RPMI7951 (cell line): ENCODE results near the gene TSPAN32. TPM values are rescaled to one million over a fixed set of nuclear protein-coding genes. Genes with fewer than 3 reads are reported as not detected.
"Not testable (repeated sequence)": the region's sequence is repeated elsewhere in the genome, so short reads cannot be mapped to it uniquely, and the experiment has no call there.

Source experiments
- DNase-seq: peaks from one replicate; pipeline ENCODE4 v3.0.0-alpha.2; 2012; ENCODE audit warnings: low read depth
- total RNA-seq: library from RNA; depleted of rRNA; stranded (reverse); fragments of >200 nt; shearing (Covaris generic); gene quantifications from 2 replicates; pipeline ENCODE4 v1.2.3, GENCODE V29; 2014

The TSPAN32 gene
- total RNA-seq, 1 experiment from 2014 or later = 0.72 TPM

DNA sequence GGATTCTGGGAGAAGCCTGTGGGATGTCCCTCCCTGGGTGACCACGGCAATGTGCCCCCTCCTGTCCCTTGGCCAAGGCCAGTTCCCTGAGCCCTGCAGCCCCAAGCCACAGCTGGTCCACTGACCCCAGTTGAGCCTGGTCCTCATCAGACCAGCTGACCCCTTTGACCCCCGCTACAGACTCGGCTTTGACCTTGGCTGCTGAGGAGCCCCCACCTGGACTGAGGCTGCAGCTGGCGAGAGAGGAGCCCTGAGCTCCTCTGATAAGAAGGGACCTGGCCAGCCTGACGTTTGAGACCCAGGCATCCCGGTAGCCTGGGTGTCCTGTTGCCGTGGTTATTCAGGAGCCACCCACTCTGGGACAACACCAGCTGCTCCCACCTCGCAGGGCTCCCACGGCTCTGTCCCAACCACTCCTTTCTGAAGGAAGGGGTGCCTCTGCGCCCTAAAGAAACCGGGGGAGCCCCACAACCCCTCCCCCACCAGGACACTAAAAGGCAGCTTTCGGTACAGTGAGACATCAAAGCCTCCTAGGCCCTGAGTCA lies 34.4 kb upstream of the TSPAN32 start:
- DNase-seq = no peak

DNA sequence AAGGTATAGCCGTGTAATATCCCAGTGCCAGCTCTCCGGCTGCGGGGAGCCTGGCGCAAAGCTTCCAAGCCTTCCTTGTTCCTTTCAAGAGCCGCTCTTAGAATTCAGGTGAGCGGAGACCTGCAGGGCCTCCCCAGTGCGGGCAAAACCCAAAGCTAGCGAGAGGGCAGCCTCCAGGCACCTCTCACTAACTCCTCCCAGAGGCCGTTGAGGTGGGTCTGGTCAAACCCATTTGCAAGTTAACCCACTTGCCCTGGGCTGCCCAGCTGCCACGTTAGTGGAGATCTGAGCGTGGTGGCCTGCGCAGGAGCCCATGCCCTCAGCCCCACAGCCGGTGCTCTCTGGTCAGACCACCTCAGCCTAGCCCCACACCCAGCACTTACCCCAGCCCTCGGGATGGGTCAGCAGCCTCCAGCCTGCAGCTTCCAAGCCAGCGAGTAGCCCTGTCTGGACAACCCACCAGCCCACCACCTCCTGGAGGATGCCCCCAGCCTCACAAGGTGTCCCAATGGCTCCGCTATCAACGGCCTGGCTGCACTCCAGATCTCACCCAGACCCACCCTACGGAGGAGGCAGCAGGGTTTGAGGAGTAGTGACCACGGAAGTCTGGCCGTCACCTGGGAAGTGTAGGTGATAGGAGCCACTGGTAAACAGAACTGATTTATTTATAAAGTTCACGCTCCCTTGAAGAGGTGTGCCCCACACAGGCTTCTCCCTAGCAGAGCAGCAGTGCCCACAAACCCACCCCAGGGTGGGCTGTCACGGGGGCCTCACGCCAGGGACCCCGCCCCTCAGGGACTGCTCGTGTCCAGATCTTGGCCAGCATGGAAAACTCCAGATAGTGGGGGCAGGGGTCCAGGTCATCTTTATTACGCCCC lies 33.7 kb upstream of the TSPAN32 start:
- DNase-seq = no peak

DNA sequence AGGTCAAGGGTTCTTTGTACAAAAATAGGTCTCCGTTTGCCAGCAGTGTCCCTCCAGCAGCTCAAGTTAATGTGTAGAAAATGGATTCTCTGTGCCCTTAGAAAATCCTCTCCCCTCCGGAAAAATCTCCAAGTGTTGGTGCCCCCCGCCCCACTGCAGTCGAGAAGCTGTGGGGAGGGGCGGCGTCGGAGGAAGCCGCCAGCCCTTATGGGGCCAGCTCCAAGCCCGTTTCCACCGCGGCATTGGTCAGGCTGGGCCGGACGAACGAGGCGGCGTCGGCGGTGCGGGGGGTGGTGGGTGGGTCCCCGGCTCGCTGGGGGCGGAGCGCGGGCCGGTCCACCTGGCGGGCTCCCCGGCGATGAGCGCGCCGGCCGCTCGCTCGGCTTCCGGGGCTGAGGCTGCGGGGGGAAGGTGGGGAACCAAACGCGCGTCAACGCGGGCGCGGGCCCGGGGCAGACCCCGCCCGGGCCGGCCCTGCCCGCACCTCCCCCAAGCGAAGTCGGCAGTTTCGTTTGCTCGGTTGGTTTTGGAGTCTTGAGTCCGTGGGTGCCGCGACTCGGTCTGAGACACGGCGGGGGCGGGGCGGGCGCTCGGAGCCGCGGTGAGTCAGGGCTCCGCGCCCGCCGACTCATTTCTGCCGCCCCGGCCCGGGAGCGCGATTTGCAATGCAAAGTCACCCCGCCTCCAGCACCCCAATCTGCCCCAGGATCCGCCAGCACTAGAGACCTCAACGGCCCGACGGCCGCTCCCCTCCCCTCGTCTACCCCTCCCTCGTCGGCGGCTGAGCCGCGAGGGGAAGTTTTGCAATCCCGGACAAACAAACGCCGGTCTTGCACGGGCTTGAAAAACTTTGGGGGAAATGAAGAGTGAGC lies 32.8 kb upstream of the TSPAN32 start:
- DNase-seq = no peak

DNA sequence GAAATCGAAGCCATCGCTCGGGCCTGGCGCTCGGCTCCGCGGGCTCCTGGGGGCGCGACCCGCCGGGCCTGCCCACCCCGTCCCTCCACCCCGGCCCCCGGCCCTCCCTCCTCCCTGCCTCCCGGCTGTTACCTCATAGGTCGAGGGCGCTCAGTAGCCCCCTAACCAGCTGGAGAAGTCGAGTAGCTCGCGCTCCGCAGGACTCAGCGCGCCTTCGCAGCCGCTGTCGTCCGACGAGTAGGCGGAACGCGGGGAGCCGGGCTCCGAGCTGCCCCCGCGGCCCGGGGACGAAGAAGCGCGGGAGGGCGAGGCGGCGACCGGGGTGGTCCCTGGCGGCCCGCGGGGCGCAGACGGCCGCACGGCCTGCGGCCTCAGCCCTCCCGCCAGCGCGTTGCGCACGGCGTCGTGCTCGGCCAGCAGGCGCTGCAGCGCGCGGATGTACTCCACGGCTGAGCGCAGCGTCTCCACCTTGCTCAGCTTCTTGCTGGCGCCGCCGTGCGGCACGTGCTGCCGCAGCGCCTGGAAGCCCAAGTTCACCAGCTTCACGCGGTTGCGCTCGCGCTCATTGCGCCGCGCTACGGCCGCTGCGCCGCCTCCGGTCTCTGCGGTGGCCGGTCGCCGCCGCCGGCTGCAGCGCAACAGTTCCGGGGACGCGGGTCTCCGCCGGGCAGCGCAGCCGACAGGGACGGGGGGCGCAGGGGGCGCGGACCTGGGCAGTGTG lies 32.1 kb upstream of the TSPAN32 start:
- DNase-seq = peak; percentile 24

GRCh38 chr11:2270322-2271076 lies 31.3 kb upstream of the TSPAN32 start, which contains the start of gene ASCL2:
TSS of gene ASCL2 (minus strand) at chr11:2270588. CDS start at chr11:2270332, 256 bp downstream.
- no peak for DNase-seq

GRCh38 chr11:2271077-2271326 lies 30.8 kb upstream of the TSPAN32 start:
- no peak for DNase-seq

GRCh38 chr11:2271327-2272227 lies 30.2 kb upstream of the TSPAN32 start:
- no peak for DNase-seq

DNA sequence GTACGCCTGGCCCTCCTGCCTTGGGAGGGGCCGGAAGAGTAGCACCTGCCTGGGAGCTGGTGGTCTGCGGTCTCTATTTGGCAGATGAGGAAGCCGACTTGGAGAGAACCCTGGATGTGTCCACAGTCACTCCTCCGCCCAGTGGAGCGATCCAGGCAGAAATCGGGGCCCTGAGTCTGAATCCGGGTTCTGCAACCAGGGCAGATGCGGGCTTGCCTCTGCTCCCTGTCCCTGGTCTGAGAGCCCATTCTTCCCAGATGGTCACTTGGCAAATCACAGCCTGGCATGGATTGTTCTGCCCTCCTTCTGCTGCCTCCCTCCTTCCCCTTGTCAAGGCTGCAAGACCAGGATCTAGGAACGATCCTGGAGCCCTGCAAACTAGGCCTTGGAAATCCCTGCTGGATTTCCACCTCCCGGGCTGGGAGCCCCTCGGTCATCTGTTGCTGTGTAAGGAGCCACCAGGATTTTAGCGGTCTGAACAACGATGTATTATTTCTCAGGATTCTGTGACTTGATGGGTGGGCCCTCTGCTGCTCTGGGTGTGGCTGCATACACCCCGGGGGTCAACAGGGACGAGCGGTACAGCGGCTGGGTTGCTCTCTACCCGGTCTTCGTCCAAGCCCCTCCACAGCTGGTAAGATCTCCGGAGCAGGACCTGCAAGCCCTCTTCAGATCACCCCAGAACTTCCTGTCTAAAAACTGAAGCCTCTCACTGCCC lies 29.4 kb upstream of the TSPAN32 start:
- no peak for DNase-seq

GRCh38 chr11:2272946-2273280 lies 28.9 kb upstream of the TSPAN32 start:
- no peak for DNase-seq

DNA sequence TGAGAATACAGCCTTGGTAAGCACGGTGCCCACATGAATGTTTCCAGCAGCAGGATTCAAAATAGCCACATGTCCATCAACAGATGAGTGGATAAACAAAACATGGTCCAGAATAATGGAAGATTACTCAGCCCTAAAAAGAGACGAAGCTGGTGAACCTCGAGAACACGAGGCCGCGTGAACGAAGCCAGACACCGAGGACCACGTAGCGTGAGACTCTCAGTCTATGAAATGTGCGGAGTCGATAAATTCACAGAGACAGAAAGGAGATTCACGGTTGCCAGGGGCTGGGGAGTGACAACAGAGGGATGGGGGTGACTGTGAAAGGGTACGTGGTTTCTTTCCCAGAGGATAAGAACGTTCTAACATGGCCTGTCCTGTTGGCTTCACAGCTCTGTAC lies 28.5 kb upstream of the TSPAN32 start:
- no peak for DNase-seq

DNA sequence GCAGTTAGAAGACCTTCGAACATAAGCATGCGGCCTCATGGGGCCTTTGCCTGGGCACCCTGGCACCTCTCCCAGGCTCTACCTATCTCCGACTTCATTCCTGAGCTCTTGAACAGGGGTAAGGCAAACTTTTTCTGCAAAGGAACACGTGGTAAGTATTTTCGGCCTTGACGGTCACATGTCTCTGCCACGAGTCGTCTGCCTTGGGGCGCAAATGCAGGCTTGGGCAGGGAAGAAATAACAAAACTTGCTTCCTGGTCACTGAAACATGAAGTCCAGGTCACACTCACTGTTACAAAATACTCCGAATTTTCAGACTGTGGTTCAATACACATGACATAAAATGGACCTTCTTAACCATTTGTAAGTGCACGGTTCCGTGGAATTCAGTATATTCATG lies 28.0 kb upstream of the TSPAN32 start:
- DNase-seq = no peak

- DNase-seq = no peak
Observed at GRCh38 chr11:2275334-2276279, 26.2 kb upstream of the TSPAN32 start.

- DNase-seq = no peak
Observed at GRCh38 chr11:2276280-2277007, 25.4 kb upstream of the TSPAN32 start.

DNA sequence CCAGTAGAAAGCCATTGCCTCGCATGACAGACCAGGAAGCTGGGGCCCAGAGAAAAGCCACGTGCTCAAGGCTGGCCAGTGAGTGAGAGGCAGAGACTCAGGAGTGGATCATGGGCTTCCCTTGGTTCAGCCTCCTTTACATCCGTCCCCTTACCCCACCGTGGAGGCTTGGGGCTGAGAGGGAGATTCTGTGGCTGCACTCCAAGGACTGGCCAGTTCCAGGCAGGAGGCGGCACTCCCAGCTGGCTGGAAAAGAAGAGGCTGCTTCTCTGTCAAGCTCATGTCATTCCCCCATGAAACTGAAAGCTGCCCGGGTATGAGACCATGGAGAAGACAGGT lies 24.8 kb upstream of the TSPAN32 start:
- DNase-seq = no peak

DNA sequence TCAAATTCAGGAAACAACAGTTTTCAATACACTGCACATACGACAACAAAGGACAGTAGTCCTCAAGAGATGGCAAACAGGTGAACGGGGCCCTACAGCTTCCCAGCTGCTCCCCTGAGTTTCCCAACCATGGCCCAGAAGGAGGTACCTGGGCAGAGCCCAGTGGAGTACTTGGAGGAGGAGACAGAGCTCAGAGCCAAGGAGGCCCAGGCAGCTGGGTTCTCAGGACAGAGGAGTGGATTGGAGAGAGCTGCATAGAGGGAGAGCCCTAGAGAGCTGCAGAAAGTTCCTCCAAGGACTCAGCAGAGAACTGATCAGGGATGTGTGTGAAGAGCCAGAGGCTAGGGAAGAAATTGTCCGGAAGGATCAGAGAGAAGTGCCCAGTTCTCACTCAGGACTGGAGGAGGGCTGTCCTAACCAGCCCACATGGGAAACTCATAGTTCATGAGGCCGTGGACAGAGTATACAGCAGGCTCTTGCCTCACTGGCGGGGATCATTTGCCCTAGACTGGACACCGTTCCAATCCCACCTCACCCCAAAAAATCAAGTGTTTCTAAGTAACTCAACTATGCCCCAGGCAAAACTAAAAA lies 23.8 kb upstream of the TSPAN32 start:
- DNase-seq = no peak

DNA sequence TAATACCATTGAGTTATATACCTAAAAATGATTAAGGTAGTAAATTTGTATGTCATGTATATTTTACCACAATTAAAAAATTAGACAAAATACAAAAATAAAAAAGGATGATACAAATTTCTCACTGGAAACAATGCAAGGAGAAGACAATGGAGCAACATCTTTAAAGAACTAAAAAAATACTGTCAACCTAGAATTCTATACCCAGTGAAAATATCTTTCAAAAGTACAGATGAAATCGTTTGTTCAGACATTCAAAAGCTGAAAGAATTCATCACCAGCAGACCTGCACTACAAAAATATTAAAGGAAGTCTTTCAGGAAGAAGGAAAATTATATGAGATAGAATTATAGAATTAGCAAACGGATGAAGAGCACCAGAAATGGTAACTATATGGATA lies 21.6 kb upstream of the TSPAN32 start:
- no peak for DNase-seq

- not testable (repeated sequence) for DNase-seq
Observed at GRCh38 chr11:2286350-2286749, 15.5 kb upstream of the TSPAN32 start.

DNA sequence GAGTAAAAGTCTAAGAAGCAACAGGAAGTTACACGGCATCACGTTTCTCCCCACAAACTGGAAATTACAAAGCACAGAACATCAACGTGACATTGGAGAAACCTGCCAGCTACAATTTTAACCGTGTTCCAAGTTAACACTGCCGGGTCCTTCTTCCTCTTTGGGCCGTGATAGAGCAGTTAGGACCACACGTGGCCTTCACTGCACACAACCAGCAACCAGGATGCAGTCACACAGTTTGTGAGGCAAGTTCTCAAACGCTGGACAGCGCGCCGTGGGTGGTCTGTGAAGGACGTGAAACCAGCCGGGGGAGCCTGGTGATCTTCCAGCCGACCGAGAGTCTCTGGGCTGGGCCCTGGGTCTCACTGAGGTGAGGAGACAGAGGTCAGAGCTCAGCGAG lies 14.7 kb upstream of the TSPAN32 start:
- no peak for DNase-seq
